Hematopoietic multipotent progenitor cell treated with erythropoietin and hydrocortisone succinate and interleukin-3 and kit ligand, for 17 days (in vitro differentiated cells): ENCODE results near the gene DGKI.
"Not testable (repeated sequence)": the region's sequence is repeated elsewhere in the genome, so short reads cannot be mapped to it uniquely, and the experiment has no call there.

Source experiments
- DNase-seq: peaks from one replicate; pipeline ENCODE4 v3.0.0-alpha.2; 2015; ENCODE audit warnings: low spot score

The DGKI gene

DNA sequence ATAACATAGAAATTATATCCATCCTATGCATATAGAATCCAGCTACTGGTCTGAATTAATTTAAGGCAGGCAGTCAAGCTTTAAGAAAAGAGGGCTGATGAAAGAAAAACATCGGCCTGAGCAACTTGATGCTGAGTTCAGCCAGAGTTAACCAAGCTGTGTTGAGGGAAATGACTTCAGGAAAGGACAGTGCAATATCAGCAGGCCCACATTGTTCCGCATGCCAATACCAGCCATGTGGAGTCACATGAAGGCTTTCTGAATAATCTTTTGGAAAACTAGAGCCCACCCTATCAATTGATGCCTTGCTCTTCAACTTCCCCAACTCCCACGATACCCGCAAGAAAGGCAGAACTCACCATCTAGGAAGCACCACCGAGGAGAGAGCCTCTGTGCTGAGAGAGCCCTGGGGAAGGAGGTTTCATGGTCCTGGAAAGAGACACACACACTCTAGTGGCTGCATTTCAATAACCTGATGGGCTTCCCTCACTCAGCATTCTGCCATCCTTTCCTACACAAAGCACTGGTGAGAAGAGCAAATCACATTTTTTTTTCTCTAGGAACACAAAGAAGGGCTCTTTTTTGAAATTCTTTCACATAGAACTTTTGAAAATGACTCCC, 377.5 kb downstream of the DGKI start:
- DNase-seq = no peak

DNA sequence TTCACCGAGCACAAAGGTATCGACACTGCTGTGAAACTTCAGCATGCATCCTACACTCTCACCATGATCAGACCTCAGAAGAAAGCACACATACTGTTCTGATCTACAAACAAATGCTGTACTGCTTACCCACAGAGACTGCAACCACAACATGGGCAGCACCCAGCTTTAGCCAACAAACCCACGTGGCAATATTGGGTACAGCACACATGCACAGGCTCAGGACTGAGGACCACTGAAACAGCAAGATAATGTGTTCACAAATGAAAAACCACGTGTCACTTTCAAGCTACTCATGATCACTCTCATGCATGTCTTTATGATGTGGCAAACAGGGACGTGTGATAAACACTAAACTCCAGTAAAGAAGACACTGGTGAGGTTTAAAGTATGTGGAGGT, 383.9 kb downstream of the DGKI start:
- no peak for DNase-seq

- no peak for DNase-seq
These were observed 384.6 kb downstream of the DGKI start for GRCh38 chr7:137462074-137462715.

DNA sequence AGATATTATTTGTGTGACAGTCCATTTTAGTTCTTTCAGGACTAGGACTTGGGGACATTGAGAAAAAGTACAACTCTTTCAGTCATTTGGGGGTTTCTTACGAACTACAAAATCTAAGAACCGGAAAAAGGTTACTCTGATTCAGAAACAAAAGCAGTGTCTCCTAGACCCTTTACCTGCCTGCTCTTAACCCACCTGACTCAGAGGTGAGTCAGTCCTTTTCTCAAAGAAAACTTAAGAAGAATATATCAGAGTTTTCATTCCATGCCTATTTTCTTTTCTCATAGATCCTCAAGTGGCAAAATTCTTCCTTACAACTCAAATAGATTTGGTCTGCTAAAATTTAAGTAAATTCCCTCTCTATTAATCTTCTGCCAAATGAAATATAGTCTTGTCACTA, 388.4 kb downstream of the DGKI start:
- no peak for DNase-seq

- no peak for DNase-seq
These were observed 392.0 kb downstream of the DGKI start for GRCh38 chr7:137454767-137455166.

DNA sequence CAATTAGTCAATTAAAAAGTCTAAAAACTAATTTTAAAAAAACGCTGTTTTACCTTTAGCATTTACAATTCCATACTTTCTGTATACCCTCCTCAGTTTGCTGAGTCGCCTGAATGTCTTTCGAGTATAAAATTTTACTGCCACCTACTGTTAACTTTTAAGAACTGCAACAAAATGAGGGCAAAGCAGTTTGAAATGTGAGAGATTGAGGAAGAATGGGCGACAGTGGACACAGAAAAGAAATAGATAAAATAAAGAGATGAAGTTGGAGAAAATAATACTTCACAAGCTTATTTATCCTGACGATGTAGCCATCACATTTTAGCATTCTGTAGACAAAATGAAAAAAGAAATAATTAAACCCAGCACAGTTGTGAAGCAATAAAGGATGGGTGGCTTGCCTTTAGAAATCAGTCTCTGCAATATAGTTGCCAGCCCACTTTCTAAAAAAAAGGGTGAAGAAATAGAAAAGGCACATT, 392.5 kb downstream of the DGKI start:
- DNase-seq = peak; percentile 16

GRCh38 chr7:137453356-137453755, 393.4 kb downstream of the DGKI start:
- no peak for DNase-seq

DNA sequence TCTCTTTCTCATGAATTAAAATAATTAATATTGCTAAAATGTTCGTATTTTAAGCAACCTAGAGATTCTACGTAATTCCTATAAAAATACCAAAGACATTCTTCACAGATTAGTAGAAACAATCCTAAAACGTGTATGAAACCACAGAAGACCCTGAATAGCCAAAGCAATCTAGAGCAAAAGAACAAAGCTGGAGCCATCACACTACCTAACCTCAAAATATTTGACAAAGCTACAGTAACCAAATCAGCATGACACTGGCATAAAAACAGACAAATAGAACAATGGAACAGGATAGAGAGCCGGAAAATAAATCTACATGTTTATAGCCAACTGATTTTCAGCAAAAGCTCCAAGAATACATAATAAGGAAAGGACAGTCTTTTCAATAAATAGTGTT, 397.8 kb downstream of the DGKI start:
- DNase-seq = no peak

- not testable (repeated sequence) for DNase-seq
These were observed 398.2 kb downstream of the DGKI start for GRCh38 chr7:137448572-137448971.

DNA sequence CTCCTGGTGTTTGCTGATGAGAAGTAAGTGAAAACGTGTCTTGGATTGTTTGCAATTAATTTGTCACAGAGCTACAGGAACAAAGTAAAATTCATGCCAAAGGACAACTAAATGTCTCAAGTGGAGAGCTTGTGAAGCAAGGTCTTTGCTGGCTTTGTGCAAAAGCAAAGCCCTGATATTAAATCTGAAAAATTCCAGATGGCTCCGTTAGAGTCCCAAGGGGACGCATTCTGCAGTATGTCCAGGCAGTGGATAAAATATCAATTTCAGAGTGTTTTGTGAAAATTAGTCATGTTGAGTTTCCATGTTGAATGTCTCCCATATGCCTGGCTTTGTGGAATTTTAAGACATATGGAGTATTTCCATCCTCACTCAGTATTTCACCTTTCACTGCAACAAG, 400.7 kb downstream of the DGKI start:
- no peak for DNase-seq

GRCh38 chr7:137445268-137445667, 401.5 kb downstream of the DGKI start:
- DNase-seq = no peak

GRCh38 chr7:137443616-137444015, 403.2 kb downstream of the DGKI start:
- DNase-seq = no peak

GRCh38 chr7:137441451-137441850, 405.3 kb downstream of the DGKI start:
- no peak for DNase-seq

DNA sequence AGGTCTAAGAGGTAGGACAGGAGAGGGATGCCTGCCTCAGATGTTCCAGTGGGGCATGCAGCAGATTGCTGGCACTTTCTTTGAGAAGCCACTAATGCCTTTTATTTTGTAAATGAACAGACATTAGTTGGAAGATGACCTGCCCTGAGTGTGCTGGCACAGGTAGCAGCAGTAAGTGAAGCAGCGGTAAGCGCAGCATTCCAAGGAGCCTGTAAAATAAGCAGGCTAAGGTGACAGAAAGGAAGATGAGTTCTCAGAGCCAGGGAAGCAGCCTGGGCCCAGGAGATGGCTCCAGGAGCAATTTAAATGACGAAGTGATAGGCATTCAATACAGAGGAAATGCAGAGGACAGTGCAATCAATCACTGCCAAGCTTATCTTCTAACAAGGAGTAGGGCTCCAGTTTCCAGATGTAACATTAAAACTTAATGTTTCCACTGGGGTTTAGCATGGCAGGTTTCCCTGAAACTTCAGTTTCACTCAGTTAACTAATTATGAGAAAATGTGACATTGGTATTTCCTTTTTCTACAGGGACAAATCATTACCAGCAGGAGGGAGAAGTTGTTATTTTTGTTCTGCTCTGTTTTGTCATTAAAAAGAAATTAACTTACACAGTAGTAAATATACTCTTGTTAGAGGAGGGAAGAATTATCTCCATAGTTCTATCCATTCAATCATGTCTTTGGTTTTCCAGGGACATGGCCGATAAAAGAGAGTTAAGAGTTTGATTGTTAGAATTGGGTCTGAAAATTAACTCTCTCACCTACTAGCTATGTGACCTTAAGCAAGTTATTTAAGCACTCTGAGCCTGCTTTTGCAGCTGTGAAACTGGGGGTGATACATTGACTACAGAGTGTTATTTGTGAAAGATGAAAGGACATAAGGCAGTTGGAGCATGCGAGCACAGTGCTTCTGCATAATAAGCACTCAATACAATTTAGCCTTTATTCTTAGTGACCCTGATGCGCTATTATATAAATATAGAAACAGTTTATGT, 406.6 kb downstream of the DGKI start:
- DNase-seq = no peak

- no peak for DNase-seq
These were observed 411.8 kb downstream of the DGKI start for GRCh38 chr7:137434946-137435345.

GRCh38 chr7:137434530-137434929, 412.2 kb downstream of the DGKI start:
- DNase-seq = no peak

DNA sequence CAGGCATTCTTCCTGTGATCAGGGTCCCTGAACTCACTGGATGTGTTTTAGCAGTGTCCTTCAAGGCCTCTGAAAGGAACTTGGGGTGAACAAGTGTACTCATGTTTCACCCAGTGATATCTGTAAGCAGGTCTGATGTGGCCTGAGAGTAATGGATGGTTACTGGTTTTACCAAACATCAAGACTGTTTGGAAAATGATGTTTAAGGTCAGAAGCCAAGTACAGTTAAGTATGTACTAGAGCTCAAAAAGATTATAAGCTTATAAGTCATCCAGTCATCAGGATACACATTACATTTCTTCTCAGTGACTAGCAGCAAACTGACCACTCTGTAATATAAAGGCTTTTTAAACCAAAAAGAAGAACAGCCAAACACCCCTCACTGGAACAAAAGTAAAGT, 423.5 kb downstream of the DGKI start:
- no peak for DNase-seq

- no peak for DNase-seq
These were observed 425.4 kb downstream of the DGKI start for GRCh38 chr7:137421366-137421765.

- DNase-seq = no peak
These were observed 427.9 kb downstream of the DGKI start for GRCh38 chr7:137418841-137419240.

DNA sequence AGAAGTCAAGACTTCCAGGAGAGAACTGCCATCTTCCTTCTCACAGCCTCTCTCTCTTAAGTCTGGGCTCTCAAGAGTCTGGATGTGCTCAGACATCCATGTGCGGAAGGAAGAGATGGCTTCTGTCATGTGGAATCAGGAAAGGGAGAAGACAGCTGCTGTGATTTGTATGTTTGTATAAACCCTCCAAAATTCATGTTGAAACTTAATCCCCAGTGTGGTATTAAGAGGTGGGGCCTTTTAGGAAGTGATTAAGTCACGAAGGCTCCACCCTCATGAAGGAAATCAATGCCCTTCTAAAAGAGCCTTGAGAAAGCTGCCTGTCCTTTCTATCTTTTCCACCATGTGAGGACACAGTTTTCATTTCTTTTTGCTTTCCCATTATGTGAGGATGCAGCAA, 429.3 kb downstream of the DGKI start:
- DNase-seq = no peak

- DNase-seq = no peak
These were observed 432.9 kb downstream of the DGKI start for GRCh38 chr7:137413901-137414300.

- no peak for DNase-seq
These were observed 435.3 kb downstream of the DGKI start for GRCh38 chr7:137411446-137411845.

DNA sequence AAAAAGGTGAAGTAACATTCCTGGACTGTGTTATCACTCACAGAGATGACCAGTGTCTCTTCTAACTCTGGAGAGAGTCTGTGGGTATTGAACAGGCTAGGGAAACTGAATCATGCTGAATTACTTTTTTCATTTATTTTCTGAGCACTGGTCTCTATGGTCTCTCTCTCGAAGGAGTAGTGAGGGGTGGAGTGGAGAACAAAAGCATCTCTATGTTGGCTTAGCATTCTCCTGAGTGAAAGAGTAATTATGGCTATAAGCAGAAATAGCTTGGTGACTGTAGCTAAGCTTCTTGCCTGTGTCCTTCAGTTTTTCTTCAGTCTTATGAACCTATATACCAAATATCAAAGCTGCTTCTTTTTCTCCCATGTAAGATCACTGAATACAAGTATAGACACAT, 438.6 kb downstream of the DGKI start:
- DNase-seq = no peak
